H1 (cell line): ENCODE measurements around the gene EFCAB8. TPM values are rescaled to one million over a fixed set of nuclear protein-coding genes. Genes with fewer than 3 reads are reported as not detected.
"Not testable (repeated sequence)": the region's sequence is repeated elsewhere in the genome, so short reads cannot be mapped to it uniquely, and the experiment has no call there.

Experiments
- CTCF ChIA-PET: fragments of 300-600 bp; sonication (Branson Sonifier 250); formaldehyde crosslinking; loops from one replicate; lab custom pipeline; 2021; ENCODE audit not compliant: partially characterized antibody; lab: Charles Lee
- POLR2A ChIA-PET: fragments of 300-600 bp; sonication (Branson Sonifier 250); formaldehyde crosslinking; loops from one replicate; lab custom pipeline; 2021; ENCODE audit warnings: inconsistent platforms; ENCODE audit not compliant: partially characterized antibody; lab: Charles Lee
- DNase-seq, 2 experiments: peaks; one replicate each; pipeline versions ENCODE4 v3.0.0 to v3.0.0-alpha.2; 2010 to 2022; ENCODE audit warnings: low spot score in 2 of 2, low read depth in 1 of 2, mixed read lengths in 1 of 2
- FAIRE-seq: peaks from 2 replicates; lab custom pipeline; 2011; peaks lifted over from hg19 to GRCh38; lab: Jason Lieb, UNC
- H2AFZ ChIP-seq: 2 replicates; pipeline ENCODE4 v1.8.1; 2012; ENCODE audit warnings: low read length, inconsistent platforms
- H2AK5ac ChIP-seq: 2 replicates; pipeline ENCODE4 v1.6.1; 2013; ENCODE audit warnings: low read depth, low read length
- H2BK120ac ChIP-seq: replicated peaks from 2 replicates; pipeline ENCODE3; 2013; ENCODE audit warnings: low read depth, low read length, inconsistent platforms
- H2BK12ac ChIP-seq: 2 replicates; pipeline ENCODE4 v1.6.1; 2013; ENCODE audit warnings: low read depth, low read length
- H2BK15ac ChIP-seq: 2 replicates; pipeline ENCODE4 v1.6.1; 2013; ENCODE audit warnings: low read length
- H2BK20ac ChIP-seq: 2 replicates; pipeline ENCODE4 v1.6.1; 2013; ENCODE audit warnings: low read length
- H2BK5ac ChIP-seq: 2 replicates; pipeline ENCODE4 v1.6.1; 2013; ENCODE audit warnings: low read depth, low read length
- H3K14ac ChIP-seq: 2 replicates; pipeline ENCODE4 v1.6.1; 2013; ENCODE audit warnings: inconsistent platforms; ENCODE audit not compliant: insufficient read length
- H3K18ac ChIP-seq: 2 replicates; pipeline ENCODE4 v1.6.1; 2013; ENCODE audit warnings: low read length; ENCODE audit errors: extremely low read depth
- H3K23ac ChIP-seq: 2 replicates; pipeline ENCODE4 v1.6.1; 2013; ENCODE audit warnings: inconsistent platforms; ENCODE audit not compliant: insufficient read length
- H3K23me2 ChIP-seq: 2 replicates; pipeline ENCODE4 v1.6.1; 2013; ENCODE audit warnings: low read depth, low read length
- H3K27ac ChIP-seq: 2 replicates; pipeline ENCODE4 v1.6.1; 2011; ENCODE audit warnings: low read depth, low read length, inconsistent platforms
- H3K27me3 ChIP-seq, 4 experiments: replicated peaks in 1 of 4; 1 replicate in 1 of 4; 2 replicates in 3 of 4; pipeline versions ENCODE4 v1.6.1 to v1.8.1; 2011 to 2013; ENCODE audit warnings: low read length in 3 of 4, mild to moderate bottlenecking in 3 of 4, inconsistent platforms in 2 of 4, mixed read lengths in 2 of 4, moderate library complexity in 1 of 4; ENCODE audit not compliant: control insufficient read depth in 3 of 4, insufficient read depth in 3 of 4; ENCODE audit errors: extremely low read depth in 1 of 4
- H3K36me3 ChIP-seq, 4 experiments: 2 replicates each; pipeline versions ENCODE4 v1.6.1 to v1.8.1; 2011 to 2013; ENCODE audit warnings: mild to moderate bottlenecking in 4 of 4, low read length in 3 of 4, moderate library complexity in 2 of 4, control low read depth in 1 of 4, inconsistent platforms in 1 of 4; ENCODE audit not compliant: insufficient read depth in 4 of 4, control insufficient read depth in 2 of 4
- H3K4ac ChIP-seq: replicated peaks from 2 replicates; pipeline ENCODE3; 2013; ENCODE audit warnings: low read length, low read depth, mixed read lengths, inconsistent platforms; ENCODE audit not compliant: insufficient read length
- H3K4me1 ChIP-seq, 4 experiments: replicated peaks in 1 of 4; 1 replicate in 1 of 4; 2 replicates in 3 of 4; pipeline versions ENCODE4 v1.6.1 to v1.8.1; 2011 to 2013; ENCODE audit warnings: low read length in 3 of 4, inconsistent platforms in 2 of 4, mixed read lengths in 1 of 4; ENCODE audit not compliant: insufficient read depth in 4 of 4, control insufficient read depth in 3 of 4
- H3K4me2 ChIP-seq, 2 experiments: 2 replicates each; pipeline versions ENCODE4 v1.6.1 to v1.8.1; 2011 to 2013; ENCODE audit warnings: low read depth in 2 of 2, low read length in 2 of 2, control low read depth in 1 of 2, inconsistent platforms in 1 of 2, mild to moderate bottlenecking in 1 of 2; ENCODE audit not compliant: insufficient read depth in 1 of 2
- H3K4me3 ChIP-seq, 4 experiments: fragments of 200-600, 300-600 bp in 1 of 4; sonication (generic), shearing (Covaris generic), sonication (Bioruptor Twin) in 1 of 4; 2 replicates each; pipeline versions ENCODE4 v1.5.1 to v1.8.1; 2011 to 2016; ENCODE audit warnings: low read length in 4 of 4, low read depth in 3 of 4, control low read depth in 2 of 4, inconsistent platforms in 2 of 4, mild to moderate bottlenecking in 2 of 4, mixed read lengths in 1 of 4, moderate library complexity in 1 of 4; ENCODE audit not compliant: insufficient read depth in 2 of 4; ENCODE audit errors: extremely low read depth in 1 of 4
- H3K56ac ChIP-seq: replicated peaks from 2 replicates; pipeline ENCODE3; 2013; ENCODE audit warnings: low read depth, mild to moderate bottlenecking, mixed read lengths, low read length, inconsistent platforms; ENCODE audit not compliant: insufficient read length
- H3K79me1 ChIP-seq: 2 replicates; pipeline ENCODE4 v1.6.1; 2013; ENCODE audit warnings: low read depth, low read length, control low read depth
- H3K79me2 ChIP-seq, 2 experiments: 2 replicates each; pipeline versions ENCODE4 v1.6.1 to v1.8.1; 2012 to 2013; ENCODE audit warnings: low read length in 2 of 2, mild to moderate bottlenecking in 2 of 2, inconsistent platforms in 1 of 2; ENCODE audit not compliant: insufficient read depth in 2 of 2, control insufficient read depth in 1 of 2
- H3K9ac ChIP-seq, 4 experiments: replicated peaks in 1 of 4; 1 replicate in 1 of 4; 2 replicates in 3 of 4; pipeline versions ENCODE4 v1.6.1 to v1.8.1; 2011 to 2013; ENCODE audit warnings: low read depth in 3 of 4, low read length in 3 of 4, control low read depth in 2 of 4, mild to moderate bottlenecking in 2 of 4, moderate library complexity in 2 of 4, inconsistent platforms in 1 of 4; ENCODE audit errors: extremely low read depth in 1 of 4
- H3K9me3 ChIP-seq, 2 experiments: 2 replicates each; pipeline versions ENCODE4 v1.6.1 to v1.8.1; 2012 to 2013; ENCODE audit warnings: mild to moderate bottlenecking in 2 of 2, moderate library complexity in 2 of 2, control low read depth in 1 of 2, inconsistent platforms in 1 of 2, low read depth in 1 of 2, low read length in 1 of 2, mixed read lengths in 1 of 2; ENCODE audit not compliant: insufficient read depth in 2 of 2
- H4K20me1 ChIP-seq, 2 experiments: replicated peaks in 1 of 2; 2 replicates each; pipeline versions ENCODE3 to v1.8.1; 2011 to 2013; ENCODE audit warnings: inconsistent platforms in 2 of 2, low read length in 2 of 2, mild to moderate bottlenecking in 1 of 2; ENCODE audit not compliant: insufficient read depth in 2 of 2, control insufficient read depth in 1 of 2
- H4K5ac ChIP-seq: 2 replicates; pipeline ENCODE4 v1.6.1; 2013; ENCODE audit warnings: low read length, low read depth, mixed read lengths, inconsistent platforms; ENCODE audit not compliant: insufficient read length
- H4K8ac ChIP-seq: 2 replicates; pipeline ENCODE4 v1.8.0; 2013; ENCODE audit warnings: mild to moderate bottlenecking, moderate library complexity, low read length, inconsistent platforms; ENCODE audit not compliant: insufficient read depth; ENCODE audit errors: extremely low read depth
- H4K91ac ChIP-seq: replicated peaks from 2 replicates; pipeline ENCODE3; 2013; ENCODE audit warnings: low read length, mixed read lengths, inconsistent platforms; ENCODE audit not compliant: insufficient read length
- EZH2 ChIP-seq: fragments of 200-600 bp; sonication (generic); IDR thresholded peaks from 2 replicates; pipeline ENCODE4 v1.7.1; 2012; ENCODE audit warnings: low read depth, mild to moderate bottlenecking, moderate library complexity, low read length, inconsistent platforms; ENCODE audit not compliant: severe bottlenecking
- WGBS, 2 experiments: shearing (Covaris generic) in 1 of 2; methylation state at CpG; one replicate each; pipeline versions ENCODE4 v1.1.6 to v1.1.7; 2013 to 2015; ENCODE audit warnings: low lambda C conversion rate in 2 of 2, mixed read lengths in 2 of 2, inconsistent platforms in 1 of 2, low coverage in 1 of 2, missing lambda C conversion rate in 1 of 2; ENCODE audit not compliant: insufficient replicate concordance in 2 of 2, insufficient coverage in 1 of 2, insufficient read length in 1 of 2; ENCODE audit errors: extremely low coverage in 1 of 2, missing lambda C conversion rate in 1 of 2; 5-methylcytosine and 5-hydroxymethylcytosine counted together
- polyA plus RNA-seq, 7 experiments: library from polyadenylated mRNA; depleted of rRNA in 3 of 7; stranded (reverse) in 5 of 7; unstranded in 2 of 7; fragments of >200 nt in 5 of 7; fragments of 200-250 nt in 2 of 7; gene quantifications; 1 replicate in 5 of 7; 2 replicates in 1 of 7; 4 replicates in 1 of 7; pipeline versions ENCODE4 v1.2.1 to v1.2.3, GENCODE V29; 2011 to 2013; ENCODE audit warnings: missing spikeins in 2 of 7, mixed read lengths in 2 of 7
- total RNA-seq: library from RNA; stranded (reverse); fragmentation: NEBNext Ultra II Directional; extraction: Animal tissue kit (Norgen Biotek cat#: 25700); gene quantifications from 2 replicates; pipeline ENCODE4 v1.2.1, GENCODE V29; 2021

The EFCAB8 gene
- total and polyA plus RNA-seq, 2 of the 8 experiments (the other 6 are each of a cell fraction or from before 2014, with no cell fraction given): 0.06 to 0.20 TPM

- no peak for TF ChIP-seq EZH2
These were observed 10.8 kb downstream of the EFCAB8 start (continued) for GRCh38 chr20:32869562-32869961.

- H3K18ac ChIP-seq, H2BK15ac ChIP-seq, H3K9ac ChIP-seq, H2BK120ac ChIP-seq, H3K27ac ChIP-seq, H2BK20ac ChIP-seq, H3K23ac ChIP-seq, H3K56ac ChIP-seq, H3K79me1 ChIP-seq, H4K91ac ChIP-seq, H2BK5ac ChIP-seq, H3K4me3 ChIP-seq, H3K4me1 ChIP-seq, H3K4me2 ChIP-seq, H2AK5ac ChIP-seq, H3K27me3 ChIP-seq, H2AFZ ChIP-seq, H3K79me2 ChIP-seq, H3K36me3 ChIP-seq, H4K20me1 ChIP-seq, DNase-seq, H4K5ac ChIP-seq, H3K23me2 ChIP-seq, H2BK12ac ChIP-seq, H4K8ac ChIP-seq, H3K4ac ChIP-seq, H3K14ac ChIP-seq, H3K9me3 ChIP-seq, FAIRE-seq: not testable (repeated sequence)
- ChIA-PET CTCF (interaction anchor here (0.7 kb wide), 1 partner anchor 197 kb away, joined by 3 read pairs; the partner anchor contains the start of gene C20orf203), POLR2A (interaction anchor here (1.4 kb wide), 1 partner anchor 59 kb away, joined by 3 read pairs; no protein-coding TSS in a partner anchor)
- 98% methylated on average over 3 of the region's 3 CpGs; no CpG with 5 or more reads in 1 of the 2 experiments for WGBS, 2 experiments
These were observed 11.8 kb downstream of the EFCAB8 start for GRCh38 chr20:32870526-32870925.
